NCI-H1417 (cell line): ENCODE data around the gene LAMP5.

Experiments
- DNase-seq, 3 experiments: peaks; one replicate each; lab custom pipeline; 2025; lab: John Stamatoyannopoulos, UW

The LAMP5 gene

DNA sequence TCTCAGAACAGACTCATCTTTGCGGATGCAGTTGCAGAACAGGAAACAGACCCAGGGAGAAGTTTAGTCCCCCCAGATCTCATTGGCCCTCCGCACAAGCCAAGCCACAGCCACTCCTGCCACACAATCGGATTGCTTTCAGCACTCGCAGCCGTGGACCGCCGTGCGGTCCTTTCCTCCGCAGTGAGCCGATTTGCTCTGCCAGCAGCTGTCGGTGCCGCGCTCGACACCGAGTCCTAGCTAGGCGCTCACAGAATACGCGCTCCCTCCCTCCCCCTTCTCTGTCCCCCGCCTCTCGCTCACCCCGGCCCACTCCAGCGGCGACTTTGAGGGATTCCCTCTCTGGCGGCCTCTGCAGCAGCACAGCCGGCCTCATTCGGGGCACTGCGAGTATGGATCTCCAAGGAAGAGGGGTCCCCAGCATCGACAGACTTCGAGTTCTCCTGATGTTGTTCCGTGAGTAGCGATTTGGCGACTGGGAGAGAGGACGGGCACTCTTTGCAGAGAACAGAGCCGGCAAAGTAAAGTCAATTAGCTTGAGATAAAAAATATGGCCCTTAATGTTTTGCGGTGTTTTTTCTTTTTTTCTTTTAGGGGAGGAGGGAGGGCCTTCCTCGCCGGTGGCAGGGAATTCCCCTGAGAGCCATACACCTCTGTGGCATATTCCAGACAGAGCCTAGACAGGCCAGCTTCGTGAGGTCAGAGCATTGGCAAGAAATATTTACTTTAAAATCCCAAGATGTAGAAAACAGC lies at the start of gene LAMP5:
TSS of gene LAMP5 (plus strand) at position 130 of the 753 bp plus-strand sequence. CDS start at position 393, 263 bp downstream.
- peak; percentile 24 to 81 (median 73) for DNase-seq

DNA sequence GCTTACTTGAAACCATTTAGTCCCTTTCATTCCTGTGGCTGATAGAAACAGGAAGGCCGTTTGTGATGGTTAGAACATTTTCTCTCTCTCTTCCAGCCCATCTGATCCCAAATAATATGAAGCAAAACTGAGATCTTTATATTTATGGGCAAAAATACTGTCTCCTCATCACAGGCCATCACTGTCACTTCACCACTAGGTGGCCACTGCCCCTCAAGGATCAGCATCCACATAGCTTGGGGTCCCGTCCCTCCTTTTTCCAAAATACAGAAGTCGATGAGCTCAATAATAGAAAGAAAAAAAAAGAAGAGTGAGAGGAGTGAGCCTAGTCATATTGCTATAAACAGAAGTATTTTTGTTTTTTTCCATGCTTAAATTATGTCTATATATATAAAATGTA lies 46.4 kb upstream of the LAMP5 start:
- DNase-seq = peak in 1 of 3 experiments; percentile 30

GRCh38 chr20:9474835-9475415 lies 39.5 kb upstream of the LAMP5 start:
- peak in 1 of 3 experiments; percentile 88 for DNase-seq

GRCh38 chr20:9475456-9475855 lies 38.9 kb upstream of the LAMP5 start:
- no peak for DNase-seq

DNA sequence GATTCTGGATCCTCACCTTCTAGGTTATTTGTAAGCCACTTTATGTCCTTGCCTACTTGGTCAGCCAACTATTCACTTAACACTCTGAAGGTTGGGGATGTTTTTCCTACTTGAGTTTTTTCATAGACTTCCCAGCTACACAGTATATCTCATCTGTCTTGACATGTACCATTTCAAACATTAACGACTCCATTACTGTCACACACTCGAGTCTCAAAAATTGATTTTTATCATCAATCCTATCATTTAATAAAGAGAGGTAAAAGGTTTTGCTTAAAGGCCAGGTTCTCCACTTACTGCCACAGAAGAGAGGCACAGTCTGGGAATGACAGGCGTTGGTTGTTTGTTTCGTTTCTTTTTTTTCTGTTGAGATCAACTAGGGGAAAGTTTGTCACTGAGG lies 38.2 kb upstream of the LAMP5 start:
- DNase-seq = no peak

GRCh38 chr20:9476637-9477036 lies 37.8 kb upstream of the LAMP5 start:
- no peak for DNase-seq

DNA sequence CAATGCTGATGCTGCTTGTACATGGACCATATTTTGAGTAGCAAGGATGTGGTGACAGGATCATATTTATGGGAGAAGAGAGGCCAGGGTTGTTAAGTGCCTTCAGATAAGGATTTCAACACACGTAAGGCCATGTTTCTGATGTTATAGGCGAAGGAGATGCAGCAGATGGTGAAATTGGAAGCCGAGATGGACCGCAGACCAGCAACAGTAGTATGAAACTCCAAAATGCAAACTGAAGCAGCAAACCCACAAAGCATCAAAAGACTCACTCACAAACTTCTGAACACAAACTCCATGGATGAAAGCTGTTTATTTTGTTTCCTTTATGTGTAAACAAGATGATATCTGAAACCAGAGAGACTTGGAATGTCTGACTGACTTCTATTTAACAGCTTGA lies 35.6 kb upstream of the LAMP5 start:
- DNase-seq = no peak

DNA sequence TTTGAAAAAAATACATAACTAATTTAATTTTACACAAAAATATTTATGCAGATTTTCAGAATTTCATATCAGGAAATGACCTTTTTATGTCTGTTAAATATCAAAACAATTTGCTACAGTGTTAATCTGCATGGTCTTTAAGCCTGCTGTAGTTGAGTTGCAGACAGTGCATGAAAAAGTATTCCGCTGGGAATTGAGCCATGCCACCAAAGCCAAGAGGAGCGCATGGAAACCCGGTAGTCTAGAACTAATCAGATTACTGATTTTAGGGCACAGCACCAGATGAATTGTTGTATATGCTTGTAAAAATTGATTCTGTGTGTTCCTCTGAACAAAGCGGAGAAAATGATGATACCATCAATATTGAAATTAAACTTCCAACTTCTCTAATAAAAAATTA lies 34.3 kb upstream of the LAMP5 start:
- peak in 1 of 3 experiments; percentile 16 for DNase-seq

DNA sequence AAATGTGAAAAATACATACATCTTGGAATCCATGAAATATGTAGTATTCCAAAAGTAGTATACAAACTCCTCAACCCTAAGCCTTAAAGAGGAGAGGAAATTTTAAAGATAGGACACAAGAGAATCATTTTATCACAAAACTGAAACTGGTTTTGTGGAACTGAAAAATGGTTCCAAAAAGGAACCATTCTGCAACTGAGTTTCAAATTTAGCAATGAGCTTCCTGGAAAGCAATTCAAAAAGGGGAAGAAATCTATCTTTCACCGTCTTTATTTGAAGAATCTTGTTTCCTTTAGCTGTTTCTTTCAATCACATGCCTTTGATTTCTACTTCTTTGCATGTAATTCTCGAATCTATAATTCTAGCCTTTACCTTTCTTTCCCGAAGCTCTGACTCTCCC lies 32.2 kb upstream of the LAMP5 start:
- no peak for DNase-seq

- no peak for DNase-seq
These were observed 31.3 kb upstream of the LAMP5 start for GRCh38 chr20:9483131-9483530.

- no peak for DNase-seq
These were observed 28.6 kb upstream of the LAMP5 start for GRCh38 chr20:9485614-9486340.

DNA sequence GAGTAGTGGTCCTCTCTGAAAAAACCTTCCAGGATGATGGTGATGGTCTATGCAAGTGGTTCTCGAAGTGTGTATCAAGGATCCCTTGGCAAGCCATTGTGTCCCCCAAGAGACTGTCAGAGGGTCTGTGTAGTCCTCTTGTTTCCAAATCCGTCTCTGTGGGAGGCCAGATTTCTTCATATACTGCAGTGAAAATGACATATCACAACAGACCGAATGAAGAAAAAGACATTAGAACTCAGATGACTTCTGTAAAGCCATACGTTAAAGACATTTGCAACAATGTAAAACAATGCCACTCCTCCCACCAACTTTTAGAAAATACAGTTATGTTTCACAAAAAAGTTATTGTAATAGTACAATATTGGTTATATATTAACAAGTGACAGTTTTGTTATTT lies 27.2 kb upstream of the LAMP5 start:
- DNase-seq = no peak

DNA sequence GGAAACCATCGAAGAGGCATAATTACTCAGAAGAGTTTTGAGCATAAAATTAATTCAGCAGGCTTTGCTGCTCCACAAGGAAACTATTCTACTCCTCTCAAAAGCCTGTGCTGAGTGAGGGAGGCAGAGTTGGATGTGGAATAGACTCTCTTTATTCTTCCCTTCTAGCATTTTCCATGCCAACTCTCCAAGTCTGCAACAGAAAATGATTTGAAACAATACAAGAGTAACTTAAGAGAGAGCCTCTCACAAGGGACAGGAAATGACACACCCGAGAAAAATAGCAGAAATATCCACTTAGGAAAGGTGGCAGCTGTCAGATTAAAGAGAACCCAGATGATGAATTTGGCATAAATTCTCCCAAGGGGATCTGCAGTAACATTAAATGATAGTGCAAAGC lies 26.3 kb upstream of the LAMP5 start:
- no peak for DNase-seq

- no peak for DNase-seq
These were observed 24.2 kb upstream of the LAMP5 start for GRCh38 chr20:9490161-9490560.

- no peak for DNase-seq
These were observed 23.8 kb upstream of the LAMP5 start for GRCh38 chr20:9490631-9491030.

DNA sequence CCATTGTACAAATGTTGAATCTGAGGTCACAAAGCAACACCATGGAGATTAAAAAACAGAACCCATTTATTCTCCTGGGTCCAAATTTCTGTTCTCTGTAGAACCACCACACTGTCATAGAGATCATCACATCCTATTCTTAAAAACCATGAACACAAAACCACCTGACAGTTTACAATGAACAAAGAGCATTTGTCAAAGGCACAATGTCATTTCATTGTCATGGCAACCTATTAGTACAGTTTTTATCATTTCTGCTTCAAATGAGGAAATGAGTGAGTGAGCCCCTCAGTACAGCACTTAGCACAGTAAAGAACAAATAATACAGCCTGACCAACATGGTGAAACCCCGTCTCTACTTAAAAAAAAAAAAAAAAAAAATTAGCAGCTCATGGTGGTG lies 23.1 kb upstream of the LAMP5 start:
- no peak for DNase-seq

- no peak for DNase-seq
These were observed 22.3 kb upstream of the LAMP5 start for GRCh38 chr20:9492067-9492466.

GRCh38 chr20:9493803-9494202 lies 20.6 kb upstream of the LAMP5 start:
- no peak for DNase-seq

DNA sequence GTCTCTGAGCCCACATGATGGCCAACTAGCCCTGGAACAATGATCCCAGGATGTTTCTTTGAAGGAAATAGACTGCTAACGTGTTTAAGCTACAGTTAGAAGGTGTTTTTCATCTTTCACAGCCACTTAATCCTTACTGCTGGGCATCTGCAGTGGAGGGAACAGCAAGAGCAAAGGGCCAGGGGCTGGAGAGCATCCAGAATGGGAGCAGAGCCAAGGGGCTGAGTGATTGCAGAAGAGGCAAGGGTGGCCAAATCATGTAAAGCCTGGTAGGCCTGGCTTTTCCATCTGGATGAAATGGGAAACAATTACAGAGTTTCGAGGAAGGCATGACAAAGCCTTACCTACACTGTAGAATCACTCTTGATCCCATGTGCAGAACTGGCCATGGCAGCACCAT lies 18.7 kb upstream of the LAMP5 start:
- DNase-seq = no peak

DNA sequence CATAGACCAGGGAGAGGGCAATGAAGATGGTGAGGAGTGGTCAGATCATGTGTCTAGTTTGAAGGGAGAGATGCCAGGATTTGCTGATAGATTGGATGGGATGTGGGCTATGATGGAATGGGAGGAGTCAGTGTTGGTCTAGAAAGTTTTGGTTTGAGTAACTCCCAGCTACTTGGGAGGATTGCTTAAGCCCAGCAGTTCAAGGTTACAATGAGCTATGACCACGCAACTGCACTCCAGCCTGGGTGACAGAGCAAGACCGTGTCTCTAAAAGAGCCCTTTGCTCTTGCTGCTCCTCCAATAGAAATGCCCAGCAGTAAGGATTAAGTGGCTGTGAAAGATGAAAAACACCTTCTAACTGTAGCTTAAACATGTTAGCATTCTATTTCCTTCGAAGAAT lies 18.2 kb upstream of the LAMP5 start:
- no peak for DNase-seq

GRCh38 chr20:9498322-9498721 lies 16.1 kb upstream of the LAMP5 start:
- no peak for DNase-seq

DNA sequence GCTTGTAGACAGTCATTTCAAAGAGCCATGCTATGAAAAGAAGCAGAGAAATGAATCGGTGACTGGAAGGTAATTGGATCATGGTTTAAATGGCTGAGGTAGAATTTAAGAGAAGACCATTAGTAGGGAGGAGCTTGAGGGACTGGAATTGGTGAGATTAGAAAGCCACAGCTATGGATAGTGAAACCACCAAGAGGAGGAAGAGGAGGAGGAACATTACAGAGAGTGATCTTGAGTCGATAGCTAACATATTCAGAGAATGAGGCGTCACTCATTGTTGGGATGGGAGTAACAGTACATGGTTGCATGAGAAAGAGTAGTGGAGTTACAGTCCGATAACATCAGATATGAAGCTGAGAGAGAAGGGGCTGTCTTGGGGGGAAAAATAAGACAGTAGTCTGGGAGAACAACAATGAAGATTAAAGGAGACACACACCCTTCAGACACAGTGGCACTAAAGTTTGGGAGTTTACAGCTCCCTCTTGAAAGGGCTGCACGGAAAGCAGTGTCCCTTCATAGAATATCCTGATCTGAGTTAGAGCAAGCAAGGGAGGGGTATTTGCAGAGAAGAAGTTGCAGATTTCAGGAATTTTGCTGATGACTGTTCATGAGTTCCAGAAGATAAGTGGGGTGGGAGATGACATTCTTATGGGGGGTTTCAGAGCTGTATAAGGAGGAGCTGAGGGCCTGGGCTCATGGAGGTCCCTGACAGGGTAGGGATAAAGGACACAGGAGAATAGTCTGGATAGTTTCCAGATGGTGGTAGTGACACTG lies 15.1 kb upstream of the LAMP5 start:
- DNase-seq = no peak
